Hypothalamus (tissue), 51 donors: Measurements from ENCODE around the gene METRN.
"Not testable (repeated sequence)": the region's sequence is repeated elsewhere in the genome, so short reads cannot be mapped to it uniquely, and the experiment has no call there.

Experiments used
- DNase-seq, 51 donors: peaks; one replicate each; lab custom pipeline; 2025; lab: John Stamatoyannopoulos, UW

Gene METRN

GRCh38 chr16:689175-689897, 25.6 kb upstream of the METRN start:
- DNase-seq = no peak

DNA sequence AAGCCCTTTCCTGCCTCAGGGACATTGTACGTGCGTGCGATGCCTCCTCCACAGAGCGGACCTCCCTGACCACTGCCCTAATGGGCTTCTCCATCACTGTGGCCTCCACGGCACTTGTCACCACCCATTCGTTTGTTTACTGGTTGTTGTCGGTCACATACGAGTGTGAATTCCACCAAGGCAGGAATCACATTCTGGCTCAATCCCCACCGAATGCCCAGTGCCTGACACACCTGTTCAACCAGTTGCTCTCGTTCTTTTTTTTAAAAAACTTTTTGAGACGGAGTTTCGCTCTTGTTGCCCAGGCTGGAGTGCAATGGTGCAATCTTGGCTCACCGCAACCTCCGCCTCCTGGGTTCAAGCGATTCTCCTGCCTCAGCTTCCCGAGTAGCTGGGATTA, 23.7 kb upstream of the METRN start:
- DNase-seq = not testable (repeated sequence)

- no peak for DNase-seq
Observed at GRCh38 chr16:692356-693108, 22.4 kb upstream of the METRN start.

DNA sequence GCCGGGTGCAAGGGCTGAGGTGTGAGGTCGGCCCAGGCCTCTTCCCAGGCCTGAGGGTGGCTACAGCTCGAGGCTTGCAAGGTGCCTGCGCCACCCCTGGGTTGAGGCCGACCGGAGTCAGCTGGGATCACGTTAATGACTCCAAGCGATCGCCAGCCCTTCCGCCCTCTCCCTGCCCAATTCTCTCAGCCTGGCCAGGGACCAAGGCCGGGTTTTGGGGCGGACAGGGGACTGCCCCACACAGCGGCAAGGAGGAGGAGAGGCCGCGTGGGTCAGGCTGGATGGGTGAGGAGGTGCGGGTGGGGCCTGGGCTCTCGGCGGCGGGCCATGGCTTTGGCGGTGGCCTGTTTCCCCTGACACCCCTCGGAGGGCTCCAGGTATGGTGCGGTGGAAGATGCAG, 21.6 kb upstream of the METRN start:
- no peak for DNase-seq

DNA sequence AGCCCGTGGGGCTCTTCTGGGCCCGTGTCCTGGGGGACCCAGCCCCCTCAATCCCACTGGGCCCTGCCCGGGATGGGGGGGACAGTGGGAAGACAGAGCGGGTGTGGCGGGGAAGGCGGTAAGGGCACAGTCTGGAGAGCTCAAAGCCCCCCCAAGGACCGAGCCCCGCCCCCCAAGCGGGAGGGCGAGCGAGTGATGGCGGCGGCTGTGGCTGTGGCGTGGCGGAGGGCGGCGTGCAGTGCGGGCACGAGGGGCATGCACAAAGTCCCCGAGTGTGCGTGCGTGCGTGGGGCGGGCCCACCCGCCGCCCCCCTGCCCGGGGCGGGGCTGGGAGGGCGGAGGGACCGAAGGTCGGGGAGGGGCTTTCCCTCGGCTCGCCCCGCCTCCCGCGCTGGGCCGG, 21.2 kb upstream of the METRN start:
- no peak for DNase-seq

- no peak for DNase-seq
Observed at GRCh38 chr16:694187-694862, 20.6 kb upstream of the METRN start.

DNA sequence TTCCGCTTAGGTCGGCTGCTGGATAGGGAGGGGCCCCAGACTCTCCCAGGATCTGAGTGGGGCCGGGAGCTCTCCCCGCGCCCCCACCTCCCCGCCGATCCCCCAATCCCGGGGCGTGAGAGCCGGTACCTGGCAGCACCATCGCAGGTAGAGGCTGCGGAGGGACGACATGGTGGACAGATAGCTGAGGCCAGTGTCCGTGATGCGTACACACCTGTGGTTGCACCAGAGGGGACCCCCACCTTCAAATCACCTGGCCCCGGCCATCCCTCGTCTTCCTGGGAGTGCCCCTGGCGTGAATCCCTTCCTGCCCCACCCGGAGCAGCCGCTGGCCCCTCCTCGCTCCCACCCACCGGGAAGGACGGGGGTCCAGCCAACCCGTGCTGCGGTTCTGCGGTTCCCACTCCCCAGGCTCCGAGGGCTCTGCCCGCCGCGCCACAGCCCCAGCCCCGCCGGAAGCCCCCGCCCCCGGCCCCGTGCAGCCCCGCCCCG, 20.0 kb upstream of the METRN start:
- no peak for DNase-seq

DNA sequence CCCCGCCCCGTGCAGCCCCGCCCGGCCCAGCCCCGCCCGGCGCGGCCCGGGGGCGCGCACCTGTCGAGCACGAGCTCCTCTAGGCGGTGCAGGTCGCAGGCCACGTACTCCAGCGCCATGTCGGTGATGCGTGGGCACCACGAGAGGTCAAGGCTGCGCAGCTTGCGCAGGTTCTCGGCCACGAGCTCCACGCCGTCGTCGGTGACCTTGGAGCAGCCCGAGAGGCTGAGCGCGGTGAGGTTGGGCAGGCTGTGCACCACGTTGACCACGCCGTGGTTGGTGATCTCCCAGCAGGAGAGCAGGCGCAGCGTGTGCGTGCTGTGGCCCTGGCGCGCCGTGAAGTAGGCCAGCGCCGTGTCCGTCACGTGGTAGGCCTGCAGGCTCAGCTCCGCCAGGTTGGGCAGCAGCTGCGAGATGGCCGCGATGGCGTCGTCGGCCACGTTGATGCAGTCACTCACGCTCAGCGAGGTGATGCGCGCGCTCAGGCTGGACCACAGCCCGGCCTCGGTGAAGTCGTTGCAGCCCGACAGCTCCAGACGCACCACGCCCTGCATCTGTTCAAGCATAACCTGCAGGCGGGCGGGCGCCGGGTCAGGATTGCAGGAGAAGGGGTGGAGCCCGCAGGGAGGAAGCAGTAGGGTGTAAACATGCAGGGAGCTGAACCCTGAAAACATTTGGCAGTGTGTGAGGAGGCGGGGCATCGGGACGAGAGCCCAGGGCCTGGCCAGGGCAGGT, 19.4 kb upstream of the METRN start:
- peak in 6 of 51 donors; percentile 4 to 50 (median 26) for DNase-seq

DNA sequence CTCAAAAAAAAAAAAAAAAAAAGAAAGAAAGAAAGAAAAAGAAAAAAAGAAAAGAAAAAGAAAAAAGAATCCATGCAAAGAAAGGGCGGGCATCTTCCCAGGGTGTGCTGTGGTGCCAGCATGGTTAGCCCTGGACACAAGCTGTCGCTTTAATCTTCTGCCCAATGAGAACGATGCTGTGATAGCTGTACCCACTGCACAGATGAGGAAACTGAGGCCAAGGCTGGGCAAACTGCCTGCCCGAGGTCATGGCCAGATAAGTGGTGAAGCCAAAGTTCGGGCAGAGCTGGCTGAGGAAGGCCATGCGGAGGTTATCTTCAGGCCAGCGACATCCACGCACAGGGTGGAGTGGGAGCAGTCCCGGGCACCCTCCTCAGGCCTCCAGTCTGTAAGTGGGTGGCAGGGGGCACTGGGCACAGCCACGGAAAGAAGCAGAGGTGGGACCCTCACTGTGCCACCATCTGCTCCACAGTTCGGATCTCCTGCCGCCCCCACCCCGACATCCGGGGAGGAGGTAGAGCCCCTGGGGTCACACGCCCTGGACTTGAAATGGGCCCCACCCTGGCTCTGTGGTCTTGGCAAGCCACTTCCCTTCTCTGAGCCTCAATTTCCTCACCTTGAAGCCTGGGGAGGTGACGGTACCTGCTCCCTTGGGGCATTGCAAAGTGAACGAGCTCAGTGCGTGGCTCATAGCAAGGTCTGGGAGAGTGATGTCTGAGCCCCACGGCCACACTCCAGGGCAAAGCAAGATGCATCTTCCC, 15.8 kb upstream of the METRN start:
- DNase-seq = no peak

DNA sequence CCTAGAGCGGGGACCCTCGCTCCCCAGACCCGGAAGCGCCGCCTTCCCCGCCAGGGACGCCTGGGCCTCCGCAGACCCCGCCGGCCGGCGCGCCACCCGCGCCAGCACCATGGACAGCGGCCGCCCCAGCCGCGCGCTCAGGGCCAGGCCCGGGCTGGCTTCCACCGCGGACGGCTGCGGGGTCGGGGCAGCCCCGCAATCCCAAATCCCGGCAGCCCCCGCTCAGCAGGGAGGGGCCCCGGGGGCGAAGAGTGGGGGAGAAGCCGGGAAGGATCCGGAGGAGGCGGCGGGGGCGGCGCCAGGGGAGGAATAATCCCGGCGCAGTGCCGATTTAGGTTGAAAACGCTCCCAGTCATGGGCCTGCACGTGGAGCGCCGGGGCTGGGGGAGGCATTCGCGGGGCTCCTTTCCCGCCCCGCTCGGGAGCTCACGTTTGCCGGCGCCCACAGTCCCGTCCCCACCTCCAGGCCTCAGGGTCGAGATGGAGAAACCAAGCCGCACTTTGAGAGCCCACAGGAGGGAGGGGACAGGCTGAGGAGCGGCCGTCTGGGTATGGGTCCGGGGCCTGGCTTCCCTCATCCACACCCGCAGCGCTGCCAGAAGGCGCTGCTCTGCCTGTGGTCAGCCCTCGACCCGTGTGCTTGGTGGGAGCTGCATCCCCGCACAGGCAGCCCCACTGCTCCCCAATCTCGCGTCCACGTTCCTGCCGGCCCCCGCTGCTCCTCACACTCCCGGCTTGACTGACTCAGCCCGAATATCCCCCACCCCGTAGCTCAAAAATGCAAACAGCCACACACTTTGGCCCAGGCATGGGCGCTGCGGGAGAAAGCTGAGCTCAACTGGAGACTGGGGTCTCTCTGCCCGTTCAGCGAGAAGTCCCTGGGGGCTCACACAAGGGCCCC, 14.0 kb upstream of the METRN start:
- peak in 3 of 51 donors; percentile 18 to 45 (median 42) for DNase-seq

DNA sequence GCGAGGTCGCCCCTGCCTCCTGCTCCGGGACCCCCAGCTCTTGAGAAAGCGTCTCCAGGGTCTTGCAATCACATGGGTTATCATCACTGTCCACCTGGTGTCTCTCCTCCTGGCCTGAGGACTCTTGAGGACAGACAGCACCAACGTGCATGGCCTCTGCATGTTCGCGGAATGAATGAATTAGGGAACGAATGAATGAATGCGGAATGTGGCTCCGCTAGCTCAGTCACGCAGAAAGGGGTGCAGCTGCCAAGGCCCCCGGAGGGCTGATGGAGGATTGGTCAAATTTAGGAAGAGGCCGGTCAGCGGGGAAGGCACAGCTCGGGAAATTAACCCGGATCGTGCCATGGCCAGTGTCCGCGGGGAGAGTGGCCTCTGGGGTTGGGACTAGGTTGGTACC, 12.6 kb upstream of the METRN start:
- DNase-seq = no peak

GRCh38 chr16:703406-703805, 11.5 kb upstream of the METRN start:
- DNase-seq = peak in 3 of 51 donors; percentile 18 to 43 (median 28)

GRCh38 chr16:704047-704446, 10.9 kb upstream of the METRN start:
- no peak for DNase-seq

DNA sequence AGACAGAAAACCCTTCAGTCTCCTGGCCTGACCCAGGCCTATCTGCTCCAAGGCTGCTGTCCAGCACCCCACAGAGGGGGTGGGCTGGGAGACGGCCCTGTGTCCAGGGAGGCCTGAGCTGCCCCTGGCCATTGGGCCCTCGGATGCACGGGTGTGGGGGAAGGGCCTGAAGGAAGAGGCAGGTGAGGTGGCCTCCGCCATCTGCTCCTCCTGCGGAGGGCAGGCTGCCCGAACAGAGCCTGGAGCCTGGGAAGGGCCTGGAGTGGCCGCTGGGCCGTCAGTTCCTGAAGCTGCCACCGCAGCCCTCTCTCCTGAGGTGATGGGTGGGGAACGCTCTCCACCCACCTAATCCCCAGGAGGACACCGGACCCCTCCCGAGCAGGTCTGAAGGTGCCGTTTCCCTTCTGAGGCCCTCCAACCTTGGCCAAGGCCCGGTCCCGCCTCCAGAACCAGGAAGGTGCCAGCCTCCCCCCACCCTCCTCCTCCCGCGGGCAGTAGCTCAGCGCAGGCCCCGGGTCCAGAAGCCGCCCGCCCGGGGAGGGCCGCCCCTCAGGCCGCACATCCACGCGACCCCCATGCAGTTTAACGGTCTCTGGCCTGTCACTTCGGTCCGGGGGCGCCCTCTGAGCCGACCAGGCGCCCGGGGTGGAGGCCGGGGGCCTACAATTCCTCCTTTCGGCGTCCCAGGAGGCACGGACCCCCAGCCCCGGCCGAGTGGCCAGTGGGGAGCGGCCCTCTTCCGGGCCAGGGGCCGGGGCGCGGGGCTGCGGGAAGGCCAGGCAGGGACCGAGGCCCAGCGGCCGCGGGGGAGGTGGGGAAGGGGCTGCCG, 10.2 kb upstream of the METRN start:
- DNase-seq = no peak

- peak in 38 of 51 donors; percentile 9 to 82 (median 48) for DNase-seq
Observed at GRCh38 chr16:705431-706188, 9.3 kb upstream of the METRN start, which contains the start of gene FBXL16. FBXL16 (minus strand) TSS chr16:705801; CDS start chr16:697405, 8,396 bp downstream.

DNA sequence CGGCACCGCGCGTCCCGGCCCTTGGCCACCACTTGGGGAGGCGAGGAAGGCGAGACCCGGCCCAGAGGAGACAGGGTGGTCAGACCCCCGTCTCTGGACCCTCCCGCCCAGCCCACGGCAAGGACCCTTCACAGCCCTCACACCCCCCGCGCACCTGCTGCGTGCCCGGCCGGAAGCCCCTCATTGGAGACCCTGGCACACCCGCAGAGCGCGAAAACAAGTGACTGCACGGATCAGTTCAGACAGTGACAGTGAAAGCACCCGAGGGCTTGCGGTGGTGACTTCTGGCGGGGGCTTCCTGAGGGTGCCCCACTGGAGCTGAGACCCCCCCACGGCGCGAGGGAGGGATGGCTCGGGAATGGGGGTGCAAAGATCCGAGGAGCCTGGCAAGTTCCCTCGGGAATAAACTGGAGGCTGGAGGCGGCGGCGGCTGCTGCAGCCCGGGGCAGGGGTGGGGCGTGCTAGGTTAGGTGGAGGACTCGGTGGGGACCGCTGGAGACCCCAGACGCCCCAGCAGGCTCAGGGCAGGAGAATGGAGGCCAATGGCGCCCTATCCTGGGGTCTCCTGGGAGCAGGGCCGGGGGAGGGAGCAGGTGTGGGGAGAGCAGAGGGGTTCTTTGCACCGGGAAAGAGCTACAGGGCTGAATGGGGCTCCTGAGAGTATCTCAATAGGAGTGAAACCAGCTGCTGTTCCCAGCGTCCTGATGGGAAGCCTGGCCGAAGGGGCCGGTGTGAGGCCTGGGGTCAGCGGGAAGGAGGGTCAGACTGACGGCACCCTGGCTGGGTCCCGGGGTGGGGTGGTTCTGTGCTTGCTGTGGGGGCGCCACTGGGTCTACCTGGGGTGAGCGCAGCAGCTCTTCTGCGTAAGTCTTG, 8.5 kb upstream of the METRN start:
- DNase-seq = peak in 1 of 51 donors; percentile 65
